ENCODE results near the gene MSI2.

DNA sequence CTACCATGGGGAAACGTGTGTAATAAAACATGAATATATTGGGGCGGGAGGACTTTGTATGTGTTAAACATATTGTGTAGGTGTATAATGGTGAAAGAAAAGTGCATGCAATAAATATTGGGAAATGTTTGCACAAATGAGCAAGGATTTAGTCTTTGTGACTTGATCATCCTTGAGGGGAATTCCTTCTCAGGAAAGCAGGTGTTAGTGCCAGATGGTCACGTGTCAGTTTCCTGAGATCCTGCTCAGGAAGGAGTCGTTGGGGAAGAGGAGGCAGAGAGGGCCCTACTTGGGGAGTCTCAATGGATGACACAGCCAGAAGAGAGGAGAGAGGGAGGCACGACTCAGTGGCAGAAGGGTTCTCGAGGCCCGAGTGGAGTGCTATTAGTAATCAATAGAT lies 53.2 kb downstream of the MSI2 start:
- no peak for TF ChIP-seq ZNF274 (IDR thresholded peaks at IDR 0.05; ENCODE audit: low read depth, low read length)
- no peak for TF ChIP-seq SUZ12 (IDR thresholded peaks at IDR 0.05; ENCODE audit: extremely low read depth, insufficient read depth, insufficient read length)
